ENCODE data around the gene PSENEN. TPM values are rescaled to one million over a fixed set of nuclear protein-coding genes. Genes with fewer than 3 reads are reported as not detected.

The PSENEN gene
- total and polyA plus RNA-seq, 9 of the 15 experiments (the other 6 are each of a cell fraction or from before 2014, with no cell fraction given): 34.5 to 299 (median 61.1) TPM

GRCh38 chr19:35743640-35744429 is 1.6 kb upstream of the PSENEN start (continued):
- TF ChIP-seq KDM5B (IDR thresholded peaks at IDR 0.05; ENCODE audit: insufficient replicate concordance, low read depth, low read length): no peak
- no peak for TF ChIP-seq EWSR1 (IDR thresholded peaks at IDR 0.05; ENCODE audit: borderline replicate concordance, low read depth, partially characterized antibody)
- TF ChIP-seq PTTG1 (tag; IDR thresholded peaks at IDR 0.05; ENCODE audit: low read depth): no peak
- TF ChIP-seq, protein P1, sequence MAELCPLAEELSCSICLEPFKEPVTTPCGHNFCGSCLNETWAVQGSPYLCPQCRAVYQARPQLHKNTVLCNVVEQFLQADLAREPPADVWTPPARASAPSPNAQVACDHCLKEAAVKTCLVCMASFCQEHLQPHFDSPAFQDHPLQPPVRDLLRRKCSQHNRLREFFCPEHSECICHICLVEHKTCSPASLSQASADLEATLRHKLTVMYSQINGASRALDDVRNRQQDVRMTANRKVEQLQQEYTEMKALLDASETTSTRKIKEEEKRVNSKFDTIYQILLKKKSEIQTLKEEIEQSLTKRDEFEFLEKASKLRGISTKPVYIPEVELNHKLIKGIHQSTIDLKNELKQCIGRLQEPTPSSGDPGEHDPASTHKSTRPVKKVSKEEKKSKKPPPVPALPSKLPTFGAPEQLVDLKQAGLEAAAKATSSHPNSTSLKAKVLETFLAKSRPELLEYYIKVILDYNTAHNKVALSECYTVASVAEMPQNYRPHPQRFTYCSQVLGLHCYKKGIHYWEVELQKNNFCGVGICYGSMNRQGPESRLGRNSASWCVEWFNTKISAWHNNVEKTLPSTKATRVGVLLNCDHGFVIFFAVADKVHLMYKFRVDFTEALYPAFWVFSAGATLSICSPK (IDR thresholded peaks at IDR 0.05; ENCODE audit: borderline replicate concordance): no peak
- no peak for TF ChIP-seq ZNF717 (CRISPR knock-in tag; IDR thresholded peaks at IDR 0.05)
- TF ChIP-seq ZBTB7A (IDR thresholded peaks at IDR 0.05; ENCODE audit: borderline replicate concordance, control insufficient read depth, low read depth, low read length): no peak
- TF ChIP-seq PTRF (tag; IDR thresholded peaks at IDR 0.05): no peak
- TF ChIP-seq SETDB1 (IDR thresholded peaks at IDR 0.05; ENCODE audit: low read length): no peak
